ENCODE data around the gene TCERG1L. TPM values are rescaled to one million over a fixed set of nuclear protein-coding genes. Genes with fewer than 3 reads are reported as not detected.

Gene TCERG1L
- total RNA-seq, 1 experiment from 2014 or later, result not detected

GRCh38 chr10:131195116-131195515 lies 116.4 kb downstream of the TCERG1L start:
- Mint-ChIP-seq H3K27me3 (ENCODE audit: unreplicated experiment) (no peaks in the 10 kb centered on the region), H3K36me3 (ENCODE audit: insufficient read depth, unreplicated experiment) (no peaks in the 10 kb centered on the region), H3K9me3 (ENCODE audit: low read depth, unreplicated experiment) (peaks cover 6% of the 10 kb centered on the region), H3K4me1 (ENCODE audit: low read depth, unreplicated experiment) (no peaks in the 10 kb centered on the region), H3K4me3 (ENCODE audit: low read depth, unreplicated experiment) (no peak overlapping the region), H3K27ac (ENCODE audit: unreplicated experiment) (no peak overlapping the region)
- no peak for TF ChIP-seq CTCF (IDR thresholded peaks at IDR 0.05; ENCODE audit: unreplicated experiment)
- CTCF ChIA-PET, result no interaction called here
- intact Hi-C loops (cut with micrococcal nuclease; ENCODE audit: unreplicated experiment), result no loop called here
- DNase-seq, result no peak
- no TSS peak for BruUV-seq (replicated peaks)

- CTCF ChIA-PET, result no interaction called here
- no peaks in the 10 kb centered on the region for H3K4me1 Mint-ChIP-seq (ENCODE audit: low read depth, unreplicated experiment)
- no peak overlapping the region for H3K4me3 Mint-ChIP-seq (ENCODE audit: low read depth, unreplicated experiment)
- no peak for DNase-seq
- no peak overlapping the region for H3K27ac Mint-ChIP-seq (ENCODE audit: unreplicated experiment)
- no peaks in the 10 kb centered on the region for H3K27me3 Mint-ChIP-seq (ENCODE audit: unreplicated experiment)
- no peaks in the 10 kb centered on the region for H3K36me3 Mint-ChIP-seq (ENCODE audit: insufficient read depth, unreplicated experiment)
- intact Hi-C loops (cut with micrococcal nuclease; ENCODE audit: unreplicated experiment), result no loop called here
- peaks cover 2% of the 10 kb centered on the region for H3K9me3 Mint-ChIP-seq (ENCODE audit: low read depth, unreplicated experiment)
- BruUV-seq (replicated peaks), result no TSS peak
- no peak for TF ChIP-seq CTCF (IDR thresholded peaks at IDR 0.05; ENCODE audit: unreplicated experiment)
Observed at GRCh38 chr10:131193923-131194322, 117.6 kb downstream of the TCERG1L start.

- Mint-ChIP-seq H3K36me3 (ENCODE audit: insufficient read depth, unreplicated experiment) (no peaks in the 10 kb centered on the region), H3K4me3 (ENCODE audit: low read depth, unreplicated experiment) (no peak overlapping the region), H3K27ac (ENCODE audit: unreplicated experiment) (no peak overlapping the region), H3K27me3 (ENCODE audit: unreplicated experiment) (no peaks in the 10 kb centered on the region), H3K4me1 (ENCODE audit: low read depth, unreplicated experiment) (no peaks in the 10 kb centered on the region), H3K9me3 (ENCODE audit: low read depth, unreplicated experiment) (peaks cover 14% of the 10 kb centered on the region)
- TF ChIP-seq CTCF (IDR thresholded peaks at IDR 0.05; ENCODE audit: unreplicated experiment), result no peak
- BruUV-seq (replicated peaks), result no TSS peak
- no peak for DNase-seq
- CTCF ChIA-PET, result no interaction called here
- intact Hi-C loops (cut with micrococcal nuclease; ENCODE audit: unreplicated experiment), result no loop called here
Observed at GRCh38 chr10:131188494-131188893, 123.0 kb downstream of the TCERG1L start.

- Mint-ChIP-seq H3K27ac (ENCODE audit: unreplicated experiment) (no peak overlapping the region), H3K4me1 (ENCODE audit: low read depth, unreplicated experiment) (no peaks in the 10 kb centered on the region), H3K4me3 (ENCODE audit: low read depth, unreplicated experiment) (no peak overlapping the region), H3K9me3 (ENCODE audit: low read depth, unreplicated experiment) (peaks cover 12% of the 10 kb centered on the region), H3K27me3 (ENCODE audit: unreplicated experiment) (no peaks in the 10 kb centered on the region), H3K36me3 (ENCODE audit: insufficient read depth, unreplicated experiment) (no peaks in the 10 kb centered on the region)
- TF ChIP-seq CTCF (IDR thresholded peaks at IDR 0.05; ENCODE audit: unreplicated experiment), result no peak
- DNase-seq, result no peak
- CTCF ChIA-PET, result no interaction called here
- no TSS peak for BruUV-seq (replicated peaks)
- intact Hi-C loops (cut with micrococcal nuclease; ENCODE audit: unreplicated experiment), result no loop called here
Observed at GRCh38 chr10:131187926-131188325, 123.6 kb downstream of the TCERG1L start.

- TF ChIP-seq CTCF (IDR thresholded peaks at IDR 0.05; ENCODE audit: unreplicated experiment), result no peak
- Mint-ChIP-seq H3K4me1 (ENCODE audit: low read depth, unreplicated experiment) (no peaks in the 10 kb centered on the region), H3K36me3 (ENCODE audit: insufficient read depth, unreplicated experiment) (no peaks in the 10 kb centered on the region), H3K4me3 (ENCODE audit: low read depth, unreplicated experiment) (no peak overlapping the region), H3K27ac (ENCODE audit: unreplicated experiment) (no peak overlapping the region), H3K9me3 (ENCODE audit: low read depth, unreplicated experiment) (peaks cover 12% of the 10 kb centered on the region), H3K27me3 (ENCODE audit: unreplicated experiment) (no peaks in the 10 kb centered on the region)
- CTCF ChIA-PET, result no interaction called here
- intact Hi-C loops (cut with micrococcal nuclease; ENCODE audit: unreplicated experiment), result no loop called here
- BruUV-seq (replicated peaks), result no TSS peak
- no peak for DNase-seq
Observed at GRCh38 chr10:131187274-131187673, 124.2 kb downstream of the TCERG1L start.

All from Calu3 (cell line).